AG08396 (cell line): ENCODE measurements around the gene ZNF143.
A peak's percentile ranks its signal among the peaks of the same experiment; 100 is the strongest.
"Not testable (repeated sequence)": the region's sequence is repeated elsewhere in the genome, so short reads cannot be mapped to it uniquely, and the experiment has no call there.

Experiments used
- DNase-seq: peaks from one replicate; pipeline ENCODE4 v3.0.0; 2012; ENCODE audit warnings: low spot score, mixed read lengths

ZNF143 gene

DNA sequence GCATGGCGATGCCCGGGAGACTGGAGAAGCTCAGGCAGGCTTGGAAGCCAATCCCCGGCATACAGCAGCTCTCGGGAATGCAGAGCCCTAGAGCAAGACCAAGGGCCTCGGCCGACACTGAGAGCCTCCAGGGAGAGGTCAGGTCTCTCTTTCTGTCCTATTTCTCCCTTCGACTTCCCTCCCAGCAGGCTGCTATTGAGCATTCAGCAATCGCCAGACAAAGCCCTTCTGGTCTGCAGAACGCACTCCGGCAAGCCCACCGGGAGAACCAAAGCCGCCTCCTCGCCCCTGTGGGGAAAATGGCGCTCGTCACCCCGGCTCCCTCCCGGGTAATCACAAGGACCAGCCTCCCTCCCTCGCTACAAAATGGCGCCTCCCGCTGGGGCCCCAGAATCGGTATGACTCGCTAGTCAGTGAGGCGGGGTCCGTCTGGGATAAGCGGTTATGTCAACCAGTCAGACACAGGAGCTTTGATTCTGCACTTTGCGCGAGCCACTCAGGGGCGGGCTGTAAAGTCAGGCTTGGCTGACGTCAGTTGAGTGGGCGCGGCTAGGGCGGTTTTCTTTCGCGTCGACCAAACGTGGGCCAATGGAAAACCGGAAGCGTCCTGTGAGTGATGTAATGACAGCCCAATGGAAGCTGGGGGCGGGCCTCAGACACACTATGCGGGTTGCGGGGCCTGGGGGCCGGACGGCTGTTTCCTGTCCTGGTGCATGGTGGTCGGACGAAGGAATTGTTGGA is at the start of gene ZNF143:
TSS of gene ZNF143 (plus strand) at position 691 of the 741 bp plus-strand sequence. CDS start 10,297 bp downstream, outside the sequence.
- peak; percentile 97 for DNase-seq

DNA sequence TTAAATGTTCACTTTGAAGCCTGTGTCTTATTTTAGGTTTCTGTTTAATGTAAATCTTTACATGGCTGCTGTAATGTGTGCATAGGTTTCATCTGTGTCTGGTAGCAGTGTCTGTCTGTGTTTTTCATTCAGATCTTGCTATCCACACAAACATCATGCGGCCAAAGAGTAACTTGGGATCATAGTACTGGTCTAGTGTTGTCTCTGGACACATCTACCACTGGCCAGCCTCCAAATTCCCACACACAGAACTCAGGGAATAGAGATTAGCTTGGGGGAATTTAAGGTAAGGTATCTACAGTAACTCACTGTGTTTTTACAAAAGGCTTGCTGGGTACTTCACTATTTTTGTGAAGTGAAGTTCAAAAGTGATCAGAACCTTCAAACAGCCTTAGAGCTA is 32.1 kb upstream of the ZNF143 start:
- DNase-seq: no peak

- DNase-seq: no peak
Observed at GRCh38 chr11:9438611-9439010, 22.2 kb upstream of the ZNF143 start.

DNA sequence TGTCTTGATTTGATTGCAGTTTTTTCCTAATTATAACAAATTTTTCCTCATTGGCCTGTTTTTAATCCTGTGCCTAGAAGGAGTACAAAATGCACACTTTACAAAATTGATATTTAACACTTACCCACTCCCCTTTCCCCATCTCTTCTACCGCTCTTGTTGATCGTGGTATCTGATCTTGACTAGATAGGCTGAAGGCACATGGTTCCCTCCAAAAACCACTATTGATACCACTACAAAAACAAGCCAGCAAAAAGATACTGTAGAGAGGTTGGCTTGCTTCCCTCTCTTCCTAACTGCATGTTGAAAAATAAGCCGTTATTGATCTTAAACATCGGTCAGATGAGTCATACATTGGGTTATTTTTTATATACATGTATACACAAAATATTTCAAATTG is 14.6 kb upstream of the ZNF143 start:
- no peak for DNase-seq

DNA sequence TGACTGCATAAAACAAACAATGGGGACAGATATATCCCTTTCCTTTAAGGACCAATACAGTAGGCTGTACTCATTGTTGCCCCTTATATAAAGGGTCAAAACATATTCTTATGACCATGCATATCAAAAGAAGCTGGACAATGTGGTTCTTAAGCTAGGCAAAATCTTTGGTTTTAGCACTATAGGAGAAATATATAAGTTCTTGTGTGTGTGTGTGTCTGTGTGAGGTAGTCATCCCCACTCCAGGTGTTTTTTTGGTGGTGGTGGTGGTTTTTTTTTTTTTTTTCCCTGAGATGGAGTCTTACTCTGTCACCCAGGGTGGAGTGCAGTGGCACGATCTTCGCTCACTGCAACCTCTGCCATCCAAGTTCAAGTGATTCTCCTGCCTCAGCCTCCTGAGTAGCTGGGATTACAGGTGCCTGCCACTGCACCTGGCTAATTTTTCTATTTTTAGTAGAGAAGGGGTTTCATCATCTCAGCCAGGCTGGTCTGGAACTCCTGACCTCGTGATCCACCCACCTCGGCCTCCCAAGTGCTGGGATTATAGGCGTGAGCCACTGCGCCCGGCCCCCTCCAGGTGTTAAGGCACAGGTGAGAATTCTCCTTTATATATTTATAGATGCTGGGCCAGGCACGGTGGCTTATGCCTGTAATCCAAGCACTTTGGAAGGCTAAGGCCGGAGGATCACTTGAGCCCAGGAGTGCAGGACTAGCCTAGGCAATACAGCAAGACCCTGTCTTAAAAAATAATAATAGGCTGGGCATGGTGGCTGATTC is 12.0 kb upstream of the ZNF143 start:
- no peak for DNase-seq

DNA sequence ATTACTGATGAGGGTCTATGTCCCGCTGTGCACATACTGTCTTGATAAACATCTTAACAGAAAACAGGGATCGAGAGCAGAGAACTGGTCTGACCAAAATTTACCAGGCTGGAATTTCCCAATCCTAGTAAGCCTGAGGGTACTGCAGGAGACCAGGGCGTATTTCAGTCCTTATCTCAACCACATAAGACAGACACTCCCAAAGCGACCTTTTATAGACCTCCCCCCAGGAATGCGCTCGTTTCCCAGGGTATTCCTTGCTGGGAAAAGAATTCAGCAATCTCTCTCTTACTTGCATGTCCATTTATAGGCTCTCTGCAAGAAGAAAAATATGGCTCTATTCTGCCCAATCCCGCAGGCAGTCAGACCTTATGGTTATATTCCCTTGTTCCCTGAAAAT is 8.8 kb upstream of the ZNF143 start:
- not testable (repeated sequence) for DNase-seq

DNA sequence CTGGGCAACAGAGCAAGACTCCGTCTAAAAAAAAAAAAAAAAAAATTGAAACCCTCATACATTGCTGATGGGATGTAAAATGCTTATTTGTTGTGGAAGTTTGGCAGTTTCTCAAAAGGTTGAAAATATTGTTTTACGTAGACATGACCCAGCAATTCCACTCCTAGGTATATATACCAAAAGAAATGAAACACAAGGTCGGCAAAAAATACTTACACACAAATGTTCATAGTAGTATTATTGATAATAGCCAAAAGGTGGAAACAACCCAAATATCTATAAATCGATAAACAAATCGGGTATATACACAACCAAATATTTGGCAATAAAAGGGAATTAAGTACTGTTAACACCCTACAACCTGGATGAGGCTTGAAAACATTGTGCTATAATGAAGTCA is 5.1 kb upstream of the ZNF143 start:
- DNase-seq: no peak

DNA sequence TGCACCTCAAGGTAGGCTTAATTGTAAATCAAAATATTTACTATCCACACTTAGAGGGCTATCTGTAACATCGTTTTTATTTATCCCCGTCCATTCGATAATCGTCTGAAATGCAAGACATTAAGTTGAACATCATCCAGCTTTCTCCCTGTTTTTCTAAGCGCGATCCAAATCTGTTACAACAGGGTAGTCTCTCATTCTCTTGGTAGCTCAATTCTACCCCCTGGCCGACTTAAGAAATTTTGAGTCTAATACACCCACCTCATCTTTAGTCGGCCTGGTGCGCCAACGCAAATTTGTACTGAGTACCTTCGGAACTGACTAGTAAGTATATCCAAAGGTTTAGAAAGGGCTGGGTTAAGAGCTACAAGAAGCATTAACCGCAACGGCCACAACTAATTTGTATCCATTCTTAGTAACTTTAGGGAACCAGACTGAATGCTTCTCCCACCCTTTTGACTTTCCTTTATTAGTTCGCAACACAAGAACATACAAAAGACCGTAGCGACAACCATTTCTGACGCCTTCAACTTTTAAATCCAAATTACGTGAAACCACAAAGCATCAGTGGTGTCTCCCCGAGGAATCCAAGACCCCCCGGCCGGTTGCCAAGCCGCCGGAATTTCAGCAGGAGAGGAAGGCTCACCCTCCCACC is 1.0 kb upstream of the ZNF143 start:
- no peak for DNase-seq

GRCh38 chr11:9461063-9461759 is 399 bp downstream of the ZNF143 start:
- DNase-seq: peak; percentile 90

GRCh38 chr11:9461760-9462134 is 935 bp downstream of the ZNF143 start:
- DNase-seq: peak; percentile 15

GRCh38 chr11:9462172-9462799 is 1.5 kb downstream of the ZNF143 start:
- no peak for DNase-seq

DNA sequence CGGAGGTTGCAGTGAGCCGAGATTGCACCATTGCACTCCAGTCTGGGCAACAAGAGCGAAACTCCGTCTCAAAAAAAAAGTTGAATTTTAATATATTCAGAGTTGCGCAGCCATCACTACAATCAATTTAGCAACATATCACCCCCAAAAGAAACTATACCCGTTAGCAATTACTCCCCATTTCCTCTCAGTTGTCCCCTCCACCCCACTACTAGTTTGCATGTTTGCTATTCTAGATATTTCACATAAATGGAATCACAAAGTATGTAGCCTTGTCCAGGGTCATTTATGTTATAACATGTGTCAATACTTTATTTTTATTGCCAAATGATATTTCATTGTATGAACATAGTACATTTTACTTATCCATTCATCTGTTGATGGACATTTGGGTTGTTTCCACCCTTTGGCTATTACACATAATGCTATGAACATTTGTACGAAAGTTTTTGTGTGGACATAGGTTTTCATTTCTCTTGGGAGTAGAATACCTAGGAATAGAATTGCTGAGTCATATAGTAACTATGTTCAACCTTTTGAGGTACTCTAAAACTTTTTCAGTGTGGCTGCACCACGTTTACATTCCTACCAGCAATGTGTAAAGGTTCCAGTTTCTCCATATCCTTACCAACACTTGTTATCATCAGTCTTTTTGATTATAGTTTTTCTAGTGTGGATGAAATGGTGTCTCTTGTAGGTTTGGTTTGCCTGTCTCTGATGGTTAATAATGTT is 2.2 kb downstream of the ZNF143 start:
- no peak for DNase-seq

GRCh38 chr11:9470765-9471164 is 10.0 kb downstream of the ZNF143 start:
- DNase-seq: no peak

GRCh38 chr11:9473408-9473807 is 12.6 kb downstream of the ZNF143 start:
- DNase-seq: no peak

DNA sequence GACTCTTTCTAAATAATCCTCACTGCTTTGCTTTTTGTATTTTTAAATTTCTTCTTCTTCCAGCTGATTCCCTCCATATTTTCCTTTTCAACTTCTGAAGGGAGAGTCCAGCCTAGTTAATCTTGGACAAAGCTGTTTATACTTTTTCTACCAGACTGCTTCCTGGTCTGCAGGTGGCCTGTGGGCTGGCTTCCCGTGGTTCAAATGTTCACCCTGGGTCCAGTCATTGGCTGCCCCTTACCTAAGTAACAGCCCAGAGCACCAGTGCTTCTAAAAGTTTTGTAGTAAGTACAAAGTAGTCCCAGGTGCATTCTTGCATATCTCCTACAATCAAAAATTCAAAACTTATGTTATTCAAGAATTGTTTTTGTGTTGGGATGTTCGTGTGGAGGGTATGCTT is 19.1 kb downstream of the ZNF143 start:
- no peak for DNase-seq

DNA sequence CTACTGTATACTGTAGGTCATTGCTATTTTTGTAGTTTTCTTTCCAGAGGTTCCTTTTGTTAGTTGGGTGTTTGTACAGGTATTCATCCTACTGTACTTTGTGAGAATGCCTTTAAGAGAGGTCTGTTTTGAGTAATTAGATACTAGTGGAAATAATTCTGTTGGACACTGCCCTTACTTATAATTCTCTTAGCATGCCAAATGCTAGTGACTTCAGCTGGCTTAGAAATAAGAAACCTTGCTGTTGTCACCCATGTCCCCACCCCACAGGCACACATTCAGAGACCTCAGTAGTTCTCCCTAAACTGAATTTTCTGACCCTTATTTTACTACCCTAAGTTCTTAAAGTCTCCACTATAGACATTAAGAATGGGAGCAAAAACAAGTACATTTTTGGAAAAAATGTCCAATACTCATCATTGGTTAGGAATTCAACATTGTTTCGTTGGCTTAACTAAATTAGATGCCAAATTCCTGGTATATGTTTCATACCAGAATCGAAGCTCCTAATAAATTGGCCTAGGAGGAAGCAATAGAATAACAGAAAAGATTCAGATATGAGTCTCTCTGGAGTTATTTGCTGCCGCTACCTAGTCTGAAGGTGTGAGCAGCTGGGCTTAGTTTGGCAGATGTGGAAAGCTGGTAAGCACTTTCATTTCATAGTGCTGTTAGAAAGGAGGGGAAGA is 28.4 kb downstream of the ZNF143 start:
- peak; percentile 54 for DNase-seq

GRCh38 chr11:9490376-9490775 is 29.6 kb downstream of the ZNF143 start:
- no peak for DNase-seq

DNA sequence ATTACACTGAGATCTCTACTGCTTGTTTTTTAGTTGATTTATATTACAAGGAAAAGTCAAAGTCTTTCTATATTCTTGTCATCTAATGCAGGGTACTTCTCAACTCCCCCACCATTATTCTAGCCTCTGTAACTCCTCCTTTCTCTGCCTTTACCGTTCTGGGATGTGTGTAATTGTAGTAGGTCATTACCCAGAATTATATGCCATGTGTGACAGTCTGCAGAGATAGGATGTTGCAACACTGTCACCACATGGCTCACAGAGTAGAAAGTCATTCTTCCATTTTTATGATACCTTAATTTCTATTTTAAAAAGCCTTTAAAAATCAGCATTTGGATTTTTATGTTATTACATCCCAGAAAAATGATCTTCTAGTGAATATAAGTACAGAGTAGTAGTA is 32.7 kb downstream of the ZNF143 start:
- no peak for DNase-seq

DNA sequence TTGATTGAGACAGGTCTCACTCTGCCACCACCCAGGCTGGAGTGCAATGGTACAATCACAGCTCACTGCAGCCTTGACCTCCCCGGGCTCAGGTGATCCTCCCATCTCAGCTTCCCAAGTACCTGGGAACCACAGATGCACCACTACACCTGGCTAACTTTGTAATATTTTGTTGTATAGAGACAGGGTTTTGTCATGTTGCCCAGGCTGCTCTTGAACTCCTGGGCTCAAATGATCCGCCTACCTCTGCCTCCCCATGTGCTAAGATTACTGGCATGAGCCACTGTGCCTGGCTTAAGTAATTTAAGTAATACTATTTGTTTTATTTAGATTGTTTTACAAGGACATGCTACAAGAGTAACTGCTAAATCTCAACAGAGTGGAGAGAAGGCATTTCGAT is 33.5 kb downstream of the ZNF143 start:
- DNase-seq: no peak

GRCh38 chr11:9495803-9496514 is 35.1 kb downstream of the ZNF143 start:
- DNase-seq: no peak
